K562 (cell line): Measurements from ENCODE around the gene CFAP251. TPM values are rescaled to one million over a fixed set of nuclear protein-coding genes. Genes with fewer than 3 reads are reported as not detected.
A peak's percentile ranks its signal among the peaks of the same experiment; 100 is the strongest.

Experiments
- ARID1B ChIP-seq: fragments of 450-650 bp; IDR thresholded peaks from 2 replicates; pipeline ENCODE4 v1.6.1; 2016; ENCODE audit warnings: antibody characterized with exemption, mild to moderate bottlenecking, inconsistent platforms
- CBFA2T2 ChIP-seq: fragments of 450-650 bp; conservative IDR thresholded peaks from 2 replicates; pipeline ENCODE4 v1.6.1; 2017; ENCODE audit warnings: mild to moderate bottlenecking
- CBFA2T3 ChIP-seq: fragments of 450-650 bp; IDR thresholded peaks from 2 replicates; pipeline ENCODE4 v1.6.1; 2017
- CC2D1A ChIP-seq: fragments of 450-650 bp; IDR thresholded peaks from 2 replicates; pipeline ENCODE4 v1.6.1; 2017; ENCODE audit warnings: mild to moderate bottlenecking
- CREB1 ChIP-seq, 2 experiments: sonication (generic) in 1 of 2; formaldehyde crosslinking in 1 of 2; IDR thresholded peaks; 2 replicates each; pipeline versions ENCODE4 v1.6.1 to v1.8.0; 2012 to 2022; ENCODE audit warnings: inconsistent platforms in 1 of 2, mild to moderate bottlenecking in 1 of 2, missing genetic modification reagents in 1 of 2, moderate library complexity in 1 of 2
- DIDO1 ChIP-seq: fragments of 450-650 bp; IDR thresholded peaks from 2 replicates; pipeline ENCODE4 v1.6.1; 2016; ENCODE audit warnings: low read depth, missing biosample characterization, missing genetic modification characterization
- FOXK2 ChIP-seq, 2 experiments: fragments of 450-650 bp; IDR thresholded peaks in 1 of 2; conservative IDR thresholded peaks in 1 of 2; 2 replicates each; pipeline ENCODE4 v1.6.1; 2016; ENCODE audit warnings: low read depth in 2 of 2, mild to moderate bottlenecking in 1 of 2
- MEIS2 ChIP-seq: fragments of 450-650 bp; IDR thresholded peaks from 2 replicates; pipeline ENCODE4 v1.6.1; 2014; ENCODE audit warnings: mild to moderate bottlenecking; ENCODE audit not compliant: partially characterized antibody
- NCOA2 ChIP-seq, 2 experiments: fragments of 450-650 bp; IDR thresholded peaks; 2 replicates each; pipeline ENCODE4 v1.6.1; 2018; ENCODE audit warnings: mild to moderate bottlenecking in 2 of 2, moderate library complexity in 1 of 2; ENCODE audit not compliant: partially characterized antibody in 2 of 2
- NCOR1 ChIP-seq: fragments of 450-650 bp; IDR thresholded peaks from 2 replicates; pipeline ENCODE4 v1.6.1; 2016; ENCODE audit warnings: mild to moderate bottlenecking, moderate library complexity
- NFATC3 ChIP-seq: fragments of 450-650 bp; IDR thresholded peaks from 2 replicates; pipeline ENCODE4 v1.6.1; 2017; ENCODE audit warnings: mild to moderate bottlenecking
- PYGO2 ChIP-seq: fragments of 450-650 bp; IDR thresholded peaks from 2 replicates; pipeline ENCODE4 v1.6.1; 2016; ENCODE audit warnings: mild to moderate bottlenecking, missing genetic modification characterization, moderate library complexity, missing compliant biosample characterization
- RFX5 ChIP-seq: IDR thresholded peaks from 2 replicates; pipeline ENCODE4 v1.6.1; 2011; ENCODE audit warnings: low read depth, mild to moderate bottlenecking, improper control_type of control experiment, low read length
- SIN3A ChIP-seq, 2 experiments: fragments of 150-350 bp in 1 of 2; IDR thresholded peaks; 2 replicates each; pipeline ENCODE4 v1.6.1; 2011 to 2016; ENCODE audit warnings: borderline replicate concordance in 2 of 2, low read depth in 2 of 2, low read length in 2 of 2, mild to moderate bottlenecking in 2 of 2, moderate library complexity in 2 of 2; ENCODE audit not compliant: control insufficient read depth in 1 of 2
- SMC3 ChIP-seq: conservative IDR thresholded peaks from 2 replicates; pipeline ENCODE4 v1.6.1; 2011; ENCODE audit warnings: low read depth, low read length, improper control_type of control experiment; ENCODE audit not compliant: insufficient read depth
- STAT5B ChIP-seq: fragments of 250-450 bp; sonication (Bioruptor Pico); IDR thresholded peaks from 2 replicates; pipeline ENCODE4 v1.8.0; 2021; ENCODE audit warnings: mild to moderate bottlenecking, inconsistent platforms
- TCF3 ChIP-seq: sonication (generic); formaldehyde crosslinking; IDR thresholded peaks from 2 replicates; pipeline ENCODE4 v1.4.0; 2020; ENCODE audit warnings: mild to moderate bottlenecking, missing genetic modification reagents
- TEAD4 ChIP-seq, 2 experiments: sonication (generic) in 1 of 2; formaldehyde crosslinking in 1 of 2; IDR thresholded peaks; 2 replicates each; pipeline versions ENCODE4 v1.6.1 to v1.8.0; 2012 to 2022; ENCODE audit warnings: borderline replicate concordance in 1 of 2, inconsistent platforms in 1 of 2, low read length in 1 of 2, mild to moderate bottlenecking in 1 of 2, missing genetic modification reagents in 1 of 2
- ZNF121 ChIP-seq: sonication (generic); formaldehyde crosslinking; conservative IDR thresholded peaks from 2 replicates; pipeline ENCODE4 v1.8.0; 2022; ENCODE audit warnings: missing genetic modification reagents
- ZNF143 ChIP-seq: sonication (generic); formaldehyde crosslinking; IDR thresholded peaks from 2 replicates; pipeline ENCODE4 v1.9.0; 2022; ENCODE audit warnings: mild to moderate bottlenecking, missing genetic modification reagents
- ZNF764 ChIP-seq: fragments of 250-450 bp; sonication (Bioruptor Pico); IDR thresholded peaks from 2 replicates; pipeline ENCODE4 v1.4.0; 2020; ENCODE audit warnings: low read depth, mild to moderate bottlenecking, moderate library complexity
- polyA plus RNA-seq, 8 experiments: library from polyadenylated mRNA; depleted of rRNA in 4 of 8; stranded (reverse) in 5 of 8; unstranded in 3 of 8; fragments of >200 nt; fragmentation: Nextera tagmentation in 2 of 8; fragmentation: Illumina TruSeq in 1 of 8; extraction: Ambion mirVana in 2 of 8; extraction: Trizol in 1 of 8; gene quantifications; 2 replicates each; pipeline versions ENCODE4 v1.2.1 to v1.2.3, GENCODE V29; 2011 to 2014; ENCODE audit warnings: inconsistent platforms in 1 of 8, missing spikeins in 1 of 8
- total RNA-seq, 7 experiments: library from RNA; depleted of rRNA in 6 of 7; stranded (reverse); fragments of >200 nt in 6 of 7; fragmentation: Illumina TruSeq in 2 of 7; extraction: Trizol in 2 of 7; gene quantifications; 2 replicates each; pipeline versions ENCODE4 v1.2.1 to v1.2.3, GENCODE V29; 2011 to 2021; ENCODE audit warnings: low replicate concordance in 1 of 7
- TF ChIP-seq, protein P1 (sequence below): IDR thresholded peaks from 3 replicates; pipeline ENCODE4 v1.6.1; 2011; ENCODE audit warnings: borderline replicate concordance, mild to moderate bottlenecking, moderate library complexity; ENCODE audit not compliant: insufficient read length; ENCODE audit errors: extremely low read depth
- TF ChIP-seq, protein P2 (sequence below): sonication (generic); formaldehyde crosslinking; IDR thresholded peaks from 2 replicates; pipeline ENCODE4 v1.8.0; 2023; ENCODE audit warnings: mild to moderate bottlenecking, missing genetic modification reagents

The CFAP251 gene
- total and polyA plus RNA-seq, 9 of the 15 experiments (the other 6 are each of a cell fraction or from before 2014, with no cell fraction given) = 16.6 to 31.0 (median 19.1) TPM

DNA sequence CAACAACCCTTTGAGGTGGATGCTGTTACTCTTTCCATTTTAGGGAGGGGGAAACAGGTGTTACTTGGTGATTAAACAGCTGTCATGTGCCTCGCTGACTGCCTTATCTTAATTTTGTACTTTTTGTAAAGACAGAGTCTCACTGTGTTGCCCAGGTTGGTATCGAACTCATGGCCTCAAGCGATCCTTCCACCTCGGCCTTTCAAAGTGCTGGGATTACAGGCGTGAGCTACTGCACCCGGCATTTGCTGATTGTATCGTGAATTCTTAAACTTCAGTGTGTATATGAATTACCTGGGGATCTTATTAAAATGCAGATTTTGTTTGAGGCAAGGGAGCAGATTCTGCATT is 29.1 kb upstream of the CFAP251 start (continued):
- TF ChIP-seq CC2D1A (0 out of 2 replicates have a peak, but pooled peaks have one; percentile 9), ARID1B (0 out of 2 replicates have a peak, but pooled peaks have one; percentile 43), CBFA2T3 (peak; percentile 66), ZNF764 (CRISPR knock-in tag) (no peak), DIDO1 (tag) (no peak), RFX5 (no peak), SMC3 (no peak), FOXK2 (conservative IDR thresholded peaks at IDR 0.05 in 1 of 2, IDR thresholded peaks at IDR 0.05 in 1 of 2; ENCODE audit: low read depth in 2 of 2) (peak in 1 of 2 experiments; percentile 31; a peak in 1 of 4 replicates), NCOA2 (IDR thresholded peaks at IDR 0.05; ENCODE audit: partially characterized antibody in 2 of 2) (no peak), TCF3 (CRISPR knock-in tag) (peak; percentile 48; the same call in 1 of the 2 replicates), CBFA2T2 (peak; percentile 58; the same call in 1 of the 2 replicates), ZNF121 (CRISPR knock-in tag) (peak; percentile 73), STAT5B (CRISPR knock-in tag) (no peak), MEIS2 (peak; percentile 2), PYGO2 (tag) (no peak), CREB1 (IDR thresholded peaks at IDR 0.05) (no peak), CREB1 (CRISPR knock-in tag; IDR thresholded peaks at IDR 0.05) (no peak), NCOR1 (0 out of 2 replicates have a peak, but pooled peaks have one; percentile 21), ZNF143 (CRISPR knock-in tag) (no peak), TEAD4 (IDR thresholded peaks at IDR 0.05; ENCODE audit: low read length) (0 out of 2 replicates have a peak, but pooled peaks have one; percentile 32), TEAD4 (CRISPR knock-in tag; IDR thresholded peaks at IDR 0.05; ENCODE audit: borderline replicate concordance) (no peak), NFATC3 (peak; percentile 63; the same call in 1 of the 2 replicates), SIN3A (IDR thresholded peaks at IDR 0.05; ENCODE audit: borderline replicate concordance in 2 of 2, control insufficient read depth in 1 of 2, low read depth in 2 of 2, low read length in 2 of 2) (peak in 1 of 2 experiments; percentile 5; a peak in 1 of 4 replicates)
- TF ChIP-seq, protein P1, sequence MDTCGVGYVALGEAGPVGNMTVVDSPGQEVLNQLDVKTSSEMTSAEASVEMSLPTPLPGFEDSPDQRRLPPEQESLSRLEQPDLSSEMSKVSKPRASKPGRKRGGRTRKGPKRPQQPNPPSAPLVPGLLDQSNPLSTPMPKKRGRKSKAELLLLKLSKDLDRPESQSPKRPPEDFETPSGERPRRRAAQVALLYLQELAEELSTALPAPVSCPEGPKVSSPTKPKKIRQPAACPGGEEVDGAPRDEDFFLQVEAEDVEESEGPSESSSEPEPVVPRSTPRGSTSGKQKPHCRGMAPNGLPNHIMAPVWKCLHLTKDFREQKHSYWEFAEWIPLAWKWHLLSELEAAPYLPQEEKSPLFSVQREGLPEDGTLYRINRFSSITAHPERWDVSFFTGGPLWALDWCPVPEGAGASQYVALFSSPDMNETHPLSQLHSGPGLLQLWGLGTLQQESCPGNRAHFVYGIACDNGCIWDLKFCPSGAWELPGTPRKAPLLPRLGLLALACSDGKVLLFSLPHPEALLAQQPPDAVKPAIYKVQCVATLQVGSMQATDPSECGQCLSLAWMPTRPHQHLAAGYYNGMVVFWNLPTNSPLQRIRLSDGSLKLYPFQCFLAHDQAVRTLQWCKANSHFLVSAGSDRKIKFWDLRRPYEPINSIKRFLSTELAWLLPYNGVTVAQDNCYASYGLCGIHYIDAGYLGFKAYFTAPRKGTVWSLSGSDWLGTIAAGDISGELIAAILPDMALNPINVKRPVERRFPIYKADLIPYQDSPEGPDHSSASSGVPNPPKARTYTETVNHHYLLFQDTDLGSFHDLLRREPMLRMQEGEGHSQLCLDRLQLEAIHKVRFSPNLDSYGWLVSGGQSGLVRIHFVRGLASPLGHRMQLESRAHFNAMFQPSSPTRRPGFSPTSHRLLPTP = peak; percentile 64
- TF ChIP-seq, protein P2, sequence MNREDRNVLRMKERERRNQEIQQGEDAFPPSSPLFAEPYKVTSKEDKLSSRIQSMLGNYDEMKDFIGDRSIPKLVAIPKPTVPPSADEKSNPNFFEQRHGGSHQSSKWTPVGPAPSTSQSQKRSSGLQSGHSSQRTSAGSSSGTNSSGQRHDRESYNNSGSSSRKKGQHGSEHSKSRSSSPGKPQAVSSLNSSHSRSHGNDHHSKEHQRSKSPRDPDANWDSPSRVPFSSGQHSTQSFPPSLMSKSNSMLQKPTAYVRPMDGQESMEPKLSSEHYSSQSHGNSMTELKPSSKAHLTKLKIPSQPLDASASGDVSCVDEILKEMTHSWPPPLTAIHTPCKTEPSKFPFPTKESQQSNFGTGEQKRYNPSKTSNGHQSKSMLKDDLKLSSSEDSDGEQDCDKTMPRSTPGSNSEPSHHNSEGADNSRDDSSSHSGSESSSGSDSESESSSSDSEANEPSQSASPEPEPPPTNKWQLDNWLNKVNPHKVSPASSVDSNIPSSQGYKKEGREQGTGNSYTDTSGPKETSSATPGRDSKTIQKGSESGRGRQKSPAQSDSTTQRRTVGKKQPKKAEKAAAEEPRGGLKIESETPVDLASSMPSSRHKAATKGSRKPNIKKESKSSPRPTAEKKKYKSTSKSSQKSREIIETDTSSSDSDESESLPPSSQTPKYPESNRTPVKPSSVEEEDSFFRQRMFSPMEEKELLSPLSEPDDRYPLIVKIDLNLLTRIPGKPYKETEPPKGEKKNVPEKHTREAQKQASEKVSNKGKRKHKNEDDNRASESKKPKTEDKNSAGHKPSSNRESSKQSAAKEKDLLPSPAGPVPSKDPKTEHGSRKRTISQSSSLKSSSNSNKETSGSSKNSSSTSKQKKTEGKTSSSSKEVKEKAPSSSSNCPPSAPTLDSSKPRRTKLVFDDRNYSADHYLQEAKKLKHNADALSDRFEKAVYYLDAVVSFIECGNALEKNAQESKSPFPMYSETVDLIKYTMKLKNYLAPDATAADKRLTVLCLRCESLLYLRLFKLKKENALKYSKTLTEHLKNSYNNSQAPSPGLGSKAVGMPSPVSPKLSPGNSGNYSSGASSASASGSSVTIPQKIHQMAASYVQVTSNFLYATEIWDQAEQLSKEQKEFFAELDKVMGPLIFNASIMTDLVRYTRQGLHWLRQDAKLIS (CRISPR knock-in tag) = no peak
